ENCODE data around the gene GPR107. TPM values are rescaled to one million over a fixed set of nuclear protein-coding genes. Genes with fewer than 3 reads are reported as not detected.

GPR107 gene
- total RNA-seq, 1 donor, result 30.9 TPM

- no peak for DNase-seq (ENCODE audit: low read depth)
- H3K4me3 ChIP-seq (ENCODE audit: low read depth, low read length), result no peak overlapping the region
- TF ChIP-seq CTCF (IDR thresholded peaks at IDR 0.05; ENCODE audit: insufficient read depth, low read length), result no peak
These were observed 91.0 kb downstream of the GPR107 start for GRCh38 chr9:130144703-130145102.

- no peak overlapping the region for H3K4me3 ChIP-seq (ENCODE audit: low read depth, low read length)
- TF ChIP-seq CTCF (IDR thresholded peaks at IDR 0.05; ENCODE audit: insufficient read depth, low read length), result no peak
- DNase-seq (ENCODE audit: low read depth), result no peak
These were observed 92.0 kb downstream of the GPR107 start for GRCh38 chr9:130145658-130146057.

GRCh38 chr9:130147198-130147597, 93.5 kb downstream of the GPR107 start:
- DNase-seq (ENCODE audit: low read depth), result no peak
- no peak for TF ChIP-seq CTCF (IDR thresholded peaks at IDR 0.05; ENCODE audit: insufficient read depth, low read length)
- H3K4me3 ChIP-seq (ENCODE audit: low read depth, low read length), result no peak overlapping the region

- no peak overlapping the region for H3K4me3 ChIP-seq (ENCODE audit: low read depth, low read length)
- DNase-seq (ENCODE audit: low read depth), result no peak
- TF ChIP-seq CTCF (IDR thresholded peaks at IDR 0.05; ENCODE audit: insufficient read depth, low read length), result no peak
These were observed 94.2 kb downstream of the GPR107 start for GRCh38 chr9:130147910-130148309.

- no peak for TF ChIP-seq CTCF (IDR thresholded peaks at IDR 0.05; ENCODE audit: insufficient read depth, low read length)
These were observed 95.3 kb downstream of the GPR107 start for GRCh38 chr9:130149031-130149430.

GRCh38 chr9:130149654-130150286, 96.1 kb downstream of the GPR107 start:
- DNase-seq (ENCODE audit: low read depth), result no peak
- H3K4me3 ChIP-seq (ENCODE audit: low read depth, low read length), result no peak overlapping the region
- TF ChIP-seq CTCF (IDR thresholded peaks at IDR 0.05; ENCODE audit: insufficient read depth, low read length), result no peak

More at GRCh38 chr9:130149031-130149430, 95.3 kb downstream of the GPR107 start:
- DNase-seq (ENCODE audit: low read depth), result no peak
- H3K4me3 ChIP-seq (ENCODE audit: low read depth, low read length), result no peak overlapping the region
